ENCODE measurements around the gene C17orf67.

C17orf67 gene

GRCh38 chr17:56819431-56820145 lies 14.1 kb downstream of the C17orf67 start:
- Histone ChIP-seq H3K4me1 (peaks cover 5% of the 10 kb centered on the region), H3K36me3 (ENCODE audit: control insufficient read depth, insufficient read depth, low read length) (no peaks in the 10 kb centered on the region), H3K4me3 (ENCODE audit: low read depth, low read length) (no peak overlapping the region), H3K27me3 (ENCODE audit: control insufficient read depth, insufficient read depth, low read length) (no peaks in the 10 kb centered on the region), H3K9ac (no peak overlapping the region), H3K27ac (no peak overlapping the region), H3K79me2 (no peaks in the 10 kb centered on the region), H2AFZ (peak overlapping the region; percentile 75), H3K4me2 (ENCODE audit: low read length) (no peak overlapping the region), H3K9me3 (ENCODE audit: control insufficient read depth, low read length) (no peaks in the 10 kb centered on the region)
- TF ChIP-seq CTCF (IDR thresholded peaks at IDR 0.05): peak; percentile 89

GRCh38 chr17:56819030-56819429 lies 14.7 kb downstream of the C17orf67 start:
- Histone ChIP-seq H3K9ac (no peak overlapping the region), H3K36me3 (ENCODE audit: control insufficient read depth, insufficient read depth, low read length) (no peaks in the 10 kb centered on the region), H3K9me3 (ENCODE audit: control insufficient read depth, low read length) (no peaks in the 10 kb centered on the region), H3K79me2 (no peaks in the 10 kb centered on the region), H2AFZ (peak overlapping the region; percentile 75), H3K4me2 (ENCODE audit: low read length) (no peak overlapping the region), H3K27me3 (ENCODE audit: control insufficient read depth, insufficient read depth, low read length) (no peaks in the 10 kb centered on the region), H3K4me1 (peaks cover 5% of the 10 kb centered on the region), H3K27ac (no peak overlapping the region), H3K4me3 (ENCODE audit: low read depth, low read length) (no peak overlapping the region)
- no peak for TF ChIP-seq CTCF (IDR thresholded peaks at IDR 0.05)

- Histone ChIP-seq H3K4me1 (peaks cover 5% of the 10 kb centered on the region), H3K27ac (no peak overlapping the region), H3K36me3 (ENCODE audit: control insufficient read depth, insufficient read depth, low read length) (no peaks in the 10 kb centered on the region), H3K27me3 (ENCODE audit: control insufficient read depth, insufficient read depth, low read length) (no peaks in the 10 kb centered on the region), H3K79me2 (no peaks in the 10 kb centered on the region), H3K4me2 (ENCODE audit: low read length) (no peak overlapping the region), H3K9ac (no peak overlapping the region), H2AFZ (no peak overlapping the region), H3K4me3 (ENCODE audit: low read depth, low read length) (no peak overlapping the region), H3K9me3 (ENCODE audit: control insufficient read depth, low read length) (no peaks in the 10 kb centered on the region)
- no peak for TF ChIP-seq CTCF (IDR thresholded peaks at IDR 0.05)
Measured at GRCh38 chr17:56817066-56817465, 16.7 kb downstream of the C17orf67 start.

GRCh38 chr17:56815711-56816110 lies 18.0 kb downstream of the C17orf67 start:
- Histone ChIP-seq H3K36me3 (ENCODE audit: control insufficient read depth, insufficient read depth, low read length) (no peaks in the 10 kb centered on the region), H3K9me3 (ENCODE audit: control insufficient read depth, low read length) (no peaks in the 10 kb centered on the region), H3K79me2 (no peaks in the 10 kb centered on the region), H3K9ac (no peak overlapping the region), H3K27me3 (ENCODE audit: control insufficient read depth, insufficient read depth, low read length) (no peaks in the 10 kb centered on the region), H2AFZ (no peak overlapping the region), H3K4me3 (ENCODE audit: low read depth, low read length) (no peak overlapping the region), H3K27ac (no peak overlapping the region), H3K4me2 (ENCODE audit: low read length) (no peak overlapping the region), H3K4me1 (peaks cover 5% of the 10 kb centered on the region)
- no peak for TF ChIP-seq CTCF (IDR thresholded peaks at IDR 0.05)

- Histone ChIP-seq H3K27me3 (ENCODE audit: control insufficient read depth, insufficient read depth, low read length) (no peaks in the 10 kb centered on the region), H3K79me2 (no peaks in the 10 kb centered on the region), H2AFZ (no peak overlapping the region), H3K36me3 (ENCODE audit: control insufficient read depth, insufficient read depth, low read length) (no peaks in the 10 kb centered on the region), H3K4me1 (no peaks in the 10 kb centered on the region), H3K9ac (no peak overlapping the region), H3K27ac (no peak overlapping the region), H3K4me2 (ENCODE audit: low read length) (no peak overlapping the region), H3K4me3 (ENCODE audit: low read depth, low read length) (no peak overlapping the region), H3K9me3 (ENCODE audit: control insufficient read depth, low read length) (no peaks in the 10 kb centered on the region)
- no peak for TF ChIP-seq CTCF (IDR thresholded peaks at IDR 0.05)
Measured at GRCh38 chr17:56812901-56813388, 20.8 kb downstream of the C17orf67 start.
